H1 (cell line): Measurements from ENCODE around the gene KLHL26.

Experiments used
- CHD7 ChIP-seq: fragments of 300-600 bp; sonication (generic); IDR thresholded peaks from 2 replicates; pipeline ENCODE4 v1.7.1; 2012; ENCODE audit warnings: low read length, moderate library complexity, mild to moderate bottlenecking, inconsistent platforms; ENCODE audit not compliant: insufficient replicate concordance
- GABPA ChIP-seq: IDR thresholded peaks from 2 replicates; pipeline ENCODE4 v1.6.1; 2011; ENCODE audit warnings: mild to moderate bottlenecking, low read length, moderate library complexity, borderline replicate concordance; ENCODE audit not compliant: insufficient read depth
- POLR2A ChIP-seq, 2 experiments: IDR thresholded peaks; 1 replicate in 1 of 2; 2 replicates in 1 of 2; pipeline ENCODE4 v1.6.1; 2011; ENCODE audit warnings: low read depth in 2 of 2, low read length in 2 of 2, mild to moderate bottlenecking in 2 of 2; ENCODE audit errors: control extremely low read depth in 1 of 2
- POLR2AphosphoS5 ChIP-seq: IDR thresholded peaks from 2 replicates; pipeline ENCODE4 v1.6.1; 2011; ENCODE audit warnings: low read depth, low read length
- POU5F1 ChIP-seq: IDR thresholded peaks from 2 replicates; pipeline ENCODE4 v1.6.1; 2011; ENCODE audit warnings: low read depth, mild to moderate bottlenecking, low read length, moderate library complexity
- RBBP5 ChIP-seq: IDR thresholded peaks from 2 replicates; pipeline ENCODE4 v1.7.1; 2012; ENCODE audit warnings: low read depth, mild to moderate bottlenecking, inconsistent platforms, low read length, moderate library complexity, borderline replicate concordance
- SIN3A ChIP-seq, 2 experiments: IDR thresholded peaks in 1 of 2; conservative IDR thresholded peaks in 1 of 2; 2 replicates each; pipeline ENCODE4 v1.6.1; 2011 to 2012; ENCODE audit warnings: low read length in 2 of 2, improper control_type of control experiment in 1 of 2, low read depth in 1 of 2, mild to moderate bottlenecking in 1 of 2
- SUZ12 ChIP-seq: fragments of 200-600 bp; sonication (generic); IDR thresholded peaks from 2 replicates; pipeline ENCODE4 v1.6.1; 2012; ENCODE audit warnings: mild to moderate bottlenecking, inconsistent platforms, low read length, moderate library complexity, mixed read lengths
- TEAD4 ChIP-seq: IDR thresholded peaks from 2 replicates; pipeline ENCODE4 v1.6.1; 2012; ENCODE audit warnings: low read depth, low read length, inconsistent platforms, mixed read lengths
- ZNF274 ChIP-seq: IDR thresholded peaks from 2 replicates; pipeline ENCODE4 v1.7.0; 2012; ENCODE audit warnings: low read length, borderline replicate concordance; ENCODE audit errors: extremely low read depth
- TF ChIP-seq, protein P1 (sequence below), 3 experiments: IDR thresholded peaks; 1 replicate in 2 of 3; 2 replicates in 1 of 3; pipeline versions ENCODE4 v1.5.1 to v1.6.1; 2011; ENCODE audit warnings: low read length in 3 of 3, mild to moderate bottlenecking in 3 of 3, inconsistent platforms in 2 of 3, low read depth in 1 of 3, moderate library complexity in 1 of 3; ENCODE audit not compliant: insufficient read depth in 1 of 3; ENCODE audit errors: control extremely low read depth in 1 of 3

- TF ChIP-seq RBBP5 (no peak), SIN3A (conservative IDR thresholded peaks at IDR 0.05 in 1 of 2, IDR thresholded peaks at IDR 0.05 in 1 of 2; ENCODE audit: low read depth in 1 of 2, low read length in 2 of 2) (no peak), TEAD4 (no peak), POLR2AphosphoS5 (no peak), POLR2A (IDR thresholded peaks at IDR 0.05; ENCODE audit: control extremely low read depth in 1 of 2, low read depth in 2 of 2, low read length in 2 of 2) (no peak), ZNF274 (no peak), SUZ12 (no peak), POU5F1 (no peak), GABPA (no peak), CHD7 (no peak)
- TF ChIP-seq, protein P1, sequence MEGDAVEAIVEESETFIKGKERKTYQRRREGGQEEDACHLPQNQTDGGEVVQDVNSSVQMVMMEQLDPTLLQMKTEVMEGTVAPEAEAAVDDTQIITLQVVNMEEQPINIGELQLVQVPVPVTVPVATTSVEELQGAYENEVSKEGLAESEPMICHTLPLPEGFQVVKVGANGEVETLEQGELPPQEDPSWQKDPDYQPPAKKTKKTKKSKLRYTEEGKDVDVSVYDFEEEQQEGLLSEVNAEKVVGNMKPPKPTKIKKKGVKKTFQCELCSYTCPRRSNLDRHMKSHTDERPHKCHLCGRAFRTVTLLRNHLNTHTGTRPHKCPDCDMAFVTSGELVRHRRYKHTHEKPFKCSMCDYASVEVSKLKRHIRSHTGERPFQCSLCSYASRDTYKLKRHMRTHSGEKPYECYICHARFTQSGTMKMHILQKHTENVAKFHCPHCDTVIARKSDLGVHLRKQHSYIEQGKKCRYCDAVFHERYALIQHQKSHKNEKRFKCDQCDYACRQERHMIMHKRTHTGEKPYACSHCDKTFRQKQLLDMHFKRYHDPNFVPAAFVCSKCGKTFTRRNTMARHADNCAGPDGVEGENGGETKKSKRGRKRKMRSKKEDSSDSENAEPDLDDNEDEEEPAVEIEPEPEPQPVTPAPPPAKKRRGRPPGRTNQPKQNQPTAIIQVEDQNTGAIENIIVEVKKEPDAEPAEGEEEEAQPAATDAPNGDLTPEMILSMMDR (IDR thresholded peaks at IDR 0.05; ENCODE audit: control extremely low read depth in 1 of 3, insufficient read depth in 1 of 3, low read depth in 1 of 3, low read length in 3 of 3) = no peak
Observed at GRCh38 chr19:18616023-18616422, 20.8 kb upstream of the KLHL26 start.
